ENCODE data around the gene MYDGF. TPM values are rescaled to one million over a fixed set of nuclear protein-coding genes. Genes with fewer than 3 reads are reported as not detected.

The MYDGF gene
- total and polyA plus RNA-seq, 2 of the 13 experiments (the other 11 are each of a cell fraction or from before 2014, with no cell fraction given): 116 to 198 TPM

DNA sequence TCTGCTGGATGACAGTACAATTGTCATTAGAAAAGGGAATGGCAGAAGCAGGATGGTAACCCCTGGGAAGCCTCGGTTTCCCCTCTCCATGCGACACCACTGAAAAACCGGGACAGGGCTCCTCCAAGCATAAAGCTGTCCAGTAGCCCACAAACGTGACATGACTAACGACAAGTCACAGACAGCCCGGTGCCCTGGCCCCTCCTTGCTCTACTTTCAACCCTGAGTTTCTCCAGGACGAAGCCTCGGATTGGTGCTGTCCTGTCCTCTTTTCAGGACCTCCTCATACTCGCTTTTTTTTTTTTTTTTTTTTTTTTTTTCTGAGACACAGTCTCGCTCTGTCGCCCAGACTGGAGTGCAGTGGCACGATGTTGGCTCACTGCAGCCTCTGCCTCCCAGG, 37.2 kb upstream of the MYDGF start:
- no peaks in the 10 kb centered on the region for H4K20me1 ChIP-seq (ENCODE audit: insufficient read depth, low read length)
- no peak overlapping the region for H3K4me3 ChIP-seq (replicated peaks in 1 of 3; ENCODE audit: insufficient read depth in 1 of 3, low read depth in 2 of 3, low read length in 3 of 3)
- in situ Hi-C loops (cut with HindIII; ENCODE audit: extremely low pct_ligation_motif_present, low pct_unique_long_range_greater_than_20kb) (no loop called here), intact Hi-C loops (cut with micrococcal nuclease; ENCODE audit: unreplicated experiment) (no loop called here)
- DNase-seq (ENCODE audit: low spot score) (no peak), ATAC-seq (no peak), FAIRE-seq (no peak)
- ChIA-PET POLR2A (interaction anchor here (0.5 kb wide), 1 partner anchor 323 kb away, joined by 3 read pairs; no protein-coding TSS in a partner anchor), CTCF (ENCODE audit: low intra/inter-chr PET ratio, low total read pairs) (no interaction called here)
- BruUV-seq (replicated peaks): no TSS peak
- H3K79me2 ChIP-seq (ENCODE audit: insufficient read depth, low read length): no peaks in the 10 kb centered on the region
- H3K4me1 ChIP-seq (ENCODE audit: insufficient read depth, low read length): peaks cover 58% of the 10 kb centered on the region
- no peak overlapping the region for H3K27ac ChIP-seq (ENCODE audit: extremely low read length, insufficient read depth, low read length)
- WGBS (ENCODE audit: low lambda C conversion rate): 94% methylated on average over 12 of the region's 12 CpGs
- H3K9me3 ChIP-seq (ENCODE audit: low read length): no peaks in the 10 kb centered on the region
- TF ChIP-seq, protein P1, sequence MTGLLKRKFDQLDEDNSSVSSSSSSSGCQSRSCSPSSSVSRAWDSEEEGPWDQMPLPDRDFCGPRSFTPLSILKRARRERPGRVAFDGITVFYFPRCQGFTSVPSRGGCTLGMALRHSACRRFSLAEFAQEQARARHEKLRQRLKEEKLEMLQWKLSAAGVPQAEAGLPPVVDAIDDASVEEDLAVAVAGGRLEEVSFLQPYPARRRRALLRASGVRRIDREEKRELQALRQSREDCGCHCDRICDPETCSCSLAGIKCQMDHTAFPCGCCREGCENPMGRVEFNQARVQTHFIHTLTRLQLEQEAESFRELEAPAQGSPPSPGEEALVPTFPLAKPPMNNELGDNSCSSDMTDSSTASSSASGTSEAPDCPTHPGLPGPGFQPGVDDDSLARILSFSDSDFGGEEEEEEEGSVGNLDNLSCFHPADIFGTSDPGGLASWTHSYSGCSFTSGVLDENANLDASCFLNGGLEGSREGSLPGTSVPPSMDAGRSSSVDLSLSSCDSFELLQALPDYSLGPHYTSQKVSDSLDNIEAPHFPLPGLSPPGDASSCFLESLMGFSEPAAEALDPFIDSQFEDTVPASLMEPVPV (CRISPR knock-in tag; IDR thresholded peaks at IDR 0.05): no peak
- TF ChIP-seq ASH2L (IDR thresholded peaks at IDR 0.05; ENCODE audit: insufficient read length, low read depth, low read length) (no peak), ZNF773 (CRISPR knock-in tag; IDR thresholded peaks at IDR 0.05; ENCODE audit: borderline replicate concordance) (no peak), ZNF614 (CRISPR knock-in tag; IDR thresholded peaks at IDR 0.05; ENCODE audit: borderline replicate concordance) (no peak)
- no peak overlapping the region for H3K4me2 ChIP-seq (ENCODE audit: low read depth, low read length)
- H2AFZ ChIP-seq (ENCODE audit: low read length): no peak overlapping the region
- H3K9ac ChIP-seq (ENCODE audit: insufficient read depth, low read depth, low read length): no peak overlapping the region
- peaks cover 17 to 36% of the 10 kb centered on the region in 2 experiments for H3K36me3 ChIP-seq (replicated peaks in 1 of 2; ENCODE audit: control insufficient read depth in 1 of 2, insufficient read depth in 2 of 2, low read length in 2 of 2)
- H3K27me3 ChIP-seq (ENCODE audit: control insufficient read depth in 1 of 2, insufficient read depth in 2 of 2, low read length in 2 of 2): no peaks in the 10 kb centered on the region

DNA sequence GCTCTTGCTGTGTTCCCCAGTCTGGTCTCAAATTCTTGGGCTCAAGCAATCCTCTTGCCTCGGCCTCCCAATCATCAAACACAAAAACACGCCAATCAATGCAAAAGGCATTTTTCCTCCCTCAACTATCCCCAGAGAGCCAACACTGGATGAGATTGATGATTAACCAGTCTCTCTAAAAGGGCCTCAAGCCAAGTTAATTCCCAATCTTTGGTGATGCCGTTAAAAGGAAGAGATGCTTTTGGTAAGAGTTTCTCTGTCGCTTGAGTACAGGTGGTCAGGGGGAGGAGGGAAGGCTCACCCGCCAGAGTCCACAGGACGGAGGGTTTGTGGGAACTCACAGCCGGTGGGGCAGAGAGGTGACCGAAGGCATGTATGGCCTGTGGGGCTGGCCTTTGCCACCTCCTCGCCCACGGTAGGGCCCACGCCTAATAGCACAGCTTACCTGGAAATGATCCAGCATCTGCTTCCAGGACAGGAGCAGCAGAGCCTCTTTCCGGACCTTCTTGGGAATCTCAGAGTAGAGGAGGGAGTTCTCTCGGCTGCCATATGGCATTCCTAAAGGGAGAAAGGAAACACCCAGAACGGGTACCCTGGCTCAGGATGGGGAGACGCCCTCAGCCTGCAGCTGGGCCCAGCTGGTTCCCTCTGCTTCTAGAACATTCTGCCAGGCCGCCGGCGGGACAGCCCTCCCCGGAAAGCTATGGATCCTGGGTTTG, 35.4 kb upstream of the MYDGF start:
- H3K9ac ChIP-seq (ENCODE audit: insufficient read depth, low read depth, low read length): peak overlapping the region; percentile 62
- peaks cover 14 to 40% of the 10 kb centered on the region in 2 experiments for H3K36me3 ChIP-seq (replicated peaks in 1 of 2; ENCODE audit: control insufficient read depth in 1 of 2, insufficient read depth in 2 of 2, low read length in 2 of 2)
- no peaks in the 10 kb centered on the region for H3K79me2 ChIP-seq (ENCODE audit: insufficient read depth, low read length)
- 2% methylated on average over 12 of the region's 19 CpGs for WGBS (ENCODE audit: low lambda C conversion rate)
- peak overlapping the region; percentile 71 for H3K4me2 ChIP-seq (ENCODE audit: low read depth, low read length)
- H3K4me1 ChIP-seq (ENCODE audit: insufficient read depth, low read length): peaks cover 58% of the 10 kb centered on the region
- no peak overlapping the region for H2AFZ ChIP-seq (ENCODE audit: low read length)
- no peaks in the 10 kb centered on the region for H3K27me3 ChIP-seq (ENCODE audit: control insufficient read depth in 1 of 2, insufficient read depth in 2 of 2, low read length in 2 of 2)
- FAIRE-seq (peak; percentile 97), ATAC-seq (peak; percentile 82), DNase-seq (ENCODE audit: low spot score) (peak; percentile 89)
- BruUV-seq (replicated peaks): TSS peak; percentile 69
- no peaks in the 10 kb centered on the region for H4K20me1 ChIP-seq (ENCODE audit: insufficient read depth, low read length)
- H3K4me3 ChIP-seq (replicated peaks in 1 of 3; ENCODE audit: insufficient read depth in 1 of 3, low read depth in 2 of 3, low read length in 3 of 3): peak overlapping the region in 2 of 3 experiments; percentile 13 to 56; a peak in 5 of 6 replicates
- intact Hi-C loops (cut with micrococcal nuclease; ENCODE audit: unreplicated experiment) (no loop called here), in situ Hi-C loops (cut with HindIII; ENCODE audit: extremely low pct_ligation_motif_present, low pct_unique_long_range_greater_than_20kb) (no loop called here)
- no peaks in the 10 kb centered on the region for H3K9me3 ChIP-seq (ENCODE audit: low read length)
- POLR2A ChIA-PET: interaction anchor here (0.6 to 1.5 kb wide), 2 partner anchors 9 to 200 kb away, joined by 3 to 5 read pairs; no protein-coding TSS in a partner anchor
- CTCF ChIA-PET (ENCODE audit: low intra/inter-chr PET ratio, low total read pairs): no interaction called here
- peak overlapping the region; percentile 70 for H3K27ac ChIP-seq (ENCODE audit: extremely low read length, insufficient read depth, low read length)
- TF ChIP-seq PTBP1 (IDR thresholded peaks at IDR 0.05; ENCODE audit: low read depth, low read length, poor library complexity, severe bottlenecking) (no peak), ZNF768 (CRISPR knock-in tag; IDR thresholded peaks at IDR 0.05) (no peak), TBP (CRISPR knock-in tag; IDR thresholded peaks at IDR 0.05) (no peak), ZSCAN31 (CRISPR knock-in tag; IDR thresholded peaks at IDR 0.05; ENCODE audit: low read depth) (peak; percentile 57; the same call in 1 of the 2 replicates), SUZ12 (IDR thresholded peaks at IDR 0.05; ENCODE audit: low read depth, low read length) (no peak)
- TF ChIP-seq, protein P2, sequence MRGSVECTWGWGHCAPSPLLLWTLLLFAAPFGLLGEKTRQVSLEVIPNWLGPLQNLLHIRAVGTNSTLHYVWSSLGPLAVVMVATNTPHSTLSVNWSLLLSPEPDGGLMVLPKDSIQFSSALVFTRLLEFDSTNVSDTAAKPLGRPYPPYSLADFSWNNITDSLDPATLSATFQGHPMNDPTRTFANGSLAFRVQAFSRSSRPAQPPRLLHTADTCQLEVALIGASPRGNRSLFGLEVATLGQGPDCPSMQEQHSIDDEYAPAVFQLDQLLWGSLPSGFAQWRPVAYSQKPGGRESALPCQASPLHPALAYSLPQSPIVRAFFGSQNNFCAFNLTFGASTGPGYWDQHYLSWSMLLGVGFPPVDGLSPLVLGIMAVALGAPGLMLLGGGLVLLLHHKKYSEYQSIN (CRISPR knock-in tag; IDR thresholded peaks at IDR 0.05; ENCODE audit: borderline replicate concordance): no peak

Data from HepG2 (cell line).